RWPE1 (cell line): ENCODE data around the gene OR5AN1.

Source experiments
- CTCF ChIA-PET: fragments of 350-600 bp; sonication (Branson Sonifier 250); formaldehyde crosslinking; extraction: SDS; loops from one replicate; lab custom pipeline; 2021; lab: Yijun Ruan, JAX
- POLR2A ChIA-PET: fragments of 400-600 bp; formaldehyde crosslinking; extraction: SDS; loops from one replicate; lab custom pipeline; 2020; ENCODE audit warnings: antibody characterized with exemption; ENCODE audit not compliant: low non-redundant PET; lab: Yijun Ruan, JAX
- DNase-seq: peaks from one replicate; pipeline ENCODE4 v3.0.0; 2012; ENCODE audit warnings: low spot score
- H3K27ac ChIP-seq: fragments of 450-650 bp; 2 replicates; pipeline ENCODE4 v1.5.1; 2017
- CTCF ChIP-seq: fragments of 450-650 bp; conservative IDR thresholded peaks from 2 replicates; pipeline ENCODE4 v1.5.1; 2017; ENCODE audit warnings: low read depth, mild to moderate bottlenecking

Gene OR5AN1

DNA sequence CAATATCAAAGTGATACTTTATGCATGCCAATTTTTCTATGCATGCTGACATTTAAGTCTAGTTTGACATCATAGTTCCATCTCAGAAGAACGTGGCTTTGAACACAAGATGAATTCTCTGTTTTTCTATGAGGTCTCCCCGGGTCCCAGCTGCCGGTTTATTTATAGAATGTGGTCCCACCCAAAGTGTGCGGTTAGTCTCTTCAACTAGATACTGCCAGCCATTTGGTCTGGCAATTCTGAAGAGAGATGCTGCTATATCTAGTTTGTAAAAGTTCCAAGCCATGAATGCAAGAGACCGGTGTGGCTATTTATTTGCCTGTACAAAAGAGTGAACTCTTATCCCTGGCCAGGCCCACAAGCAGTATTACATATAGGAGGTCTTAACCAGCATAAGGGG, 58.3 kb downstream of the OR5AN1 start:
- POLR2A ChIA-PET, result no interaction called here
- no peak for DNase-seq
- CTCF ChIA-PET, result no interaction called here
- no peak overlapping the region for H3K27ac ChIP-seq
- TF ChIP-seq CTCF, result no peak

- no peak overlapping the region for H3K27ac ChIP-seq
- no peak for TF ChIP-seq CTCF
- ChIA-PET POLR2A (no interaction called here), CTCF (no interaction called here)
- no peak for DNase-seq
Measured at GRCh38 chr11:59418156-59418555, 59.5 kb downstream of the OR5AN1 start.
